Keratinocyte (primary cell): Measurements from ENCODE around the gene CELF2. TPM values are rescaled to one million over a fixed set of nuclear protein-coding genes. Genes with fewer than 3 reads are reported as not detected.

Experiments used
- DNase-seq: peaks from one replicate; pipeline ENCODE4 v3.0.0-alpha.2; 2011; ENCODE audit warnings: low read depth, missing footprints, low spot score
- FAIRE-seq: peaks from 2 replicates; lab custom pipeline; 2011; peaks lifted over from hg19 to GRCh38; lab: Jason Lieb, UNC
- H2AFZ ChIP-seq: 2 replicates; pipeline ENCODE4 v1.6.0; 2012; ENCODE audit warnings: low read length, control low read depth, inconsistent platforms; ENCODE audit not compliant: control insufficient read depth
- H3K27ac ChIP-seq: 2 replicates; pipeline ENCODE4 v1.5.1; 2011; ENCODE audit warnings: low read length; ENCODE audit not compliant: control insufficient read depth, insufficient read depth
- H3K27me3 ChIP-seq: 3 replicates; pipeline ENCODE4 v1.6.0; 2011; ENCODE audit warnings: low read length; ENCODE audit not compliant: control insufficient read depth, insufficient read depth; ENCODE audit errors: extremely low read depth
- H3K36me3 ChIP-seq, 2 experiments: 2 replicates in 1 of 2; 3 replicates in 1 of 2; pipeline ENCODE4 v1.5.1; 2011; ENCODE audit warnings: low read length in 2 of 2, mild to moderate bottlenecking in 1 of 2; ENCODE audit not compliant: control insufficient read depth in 2 of 2, insufficient read depth in 2 of 2; ENCODE audit errors: extremely low read depth in 1 of 2
- H3K4me1 ChIP-seq: 3 replicates; pipeline ENCODE4 v1.5.1; 2011; ENCODE audit warnings: low read length; ENCODE audit not compliant: control insufficient read depth, insufficient read depth; ENCODE audit errors: extremely low read depth
- H3K4me2 ChIP-seq: 3 replicates; pipeline ENCODE4 v1.6.0; 2011; ENCODE audit warnings: low read depth, low read length; ENCODE audit not compliant: control insufficient read depth, insufficient read depth; ENCODE audit errors: extremely low read depth
- H3K4me3 ChIP-seq, 3 experiments: fragments of 200-600 bp in 1 of 3; sonication (generic) in 1 of 3; 2 replicates in 2 of 3; 3 replicates in 1 of 3; pipeline ENCODE4 v1.5.1; 2011 to 2016; ENCODE audit warnings: low read length in 3 of 3, mild to moderate bottlenecking in 3 of 3, control low read depth in 2 of 3, inconsistent platforms in 1 of 3, low read depth in 1 of 3, mixed read lengths in 1 of 3, mixed run types in 1 of 3, moderate library complexity in 1 of 3; ENCODE audit not compliant: control insufficient read depth in 2 of 3, insufficient read depth in 2 of 3; ENCODE audit errors: extremely low read depth in 1 of 3
- H3K79me2 ChIP-seq: 2 replicates; pipeline ENCODE4 v1.6.0; 2012; ENCODE audit warnings: low read length; ENCODE audit not compliant: control insufficient read depth, insufficient read depth
- H3K9ac ChIP-seq: 3 replicates; pipeline ENCODE4 v1.6.0; 2011; ENCODE audit warnings: low read length; ENCODE audit not compliant: control insufficient read depth, insufficient read depth; ENCODE audit errors: extremely low read depth
- H3K9me1 ChIP-seq: 3 replicates; pipeline ENCODE4 v1.6.0; 2011; ENCODE audit warnings: low read length; ENCODE audit not compliant: control insufficient read depth, insufficient read depth; ENCODE audit errors: extremely low read depth
- H3K9me3 ChIP-seq: 2 replicates; pipeline ENCODE4 v1.5.1; 2012; ENCODE audit warnings: low read depth, low read length; ENCODE audit not compliant: control insufficient read depth
- H4K20me1 ChIP-seq: 3 replicates; pipeline ENCODE4 v1.6.0; 2011; ENCODE audit warnings: low read length; ENCODE audit not compliant: control insufficient read depth, insufficient read depth; ENCODE audit errors: extremely low read depth
- CTCF ChIP-seq, 3 experiments: IDR thresholded peaks in 1 of 3; conservative IDR thresholded peaks in 1 of 3; optimal IDR thresholded peaks in 1 of 3; 2 replicates in 2 of 3; 3 replicates in 1 of 3; pipeline versions ENCODE3 to v1.5.1; 2011; ENCODE audit warnings: low read length in 3 of 3, mild to moderate bottlenecking in 3 of 3, moderate library complexity in 2 of 3, control low read depth in 1 of 3, inconsistent platforms in 1 of 3; ENCODE audit not compliant: insufficient read depth in 2 of 3; ENCODE audit errors: extremely low read depth in 1 of 3
- EZH2 ChIP-seq: IDR thresholded peaks from one replicate; pipeline ENCODE4 v1.6.1; 2012; ENCODE audit warnings: inconsistent platforms, mild to moderate bottlenecking, low read length, moderate library complexity
- dilution Hi-C: fragments of 300-500 bp; cut with MboI; formaldehyde crosslinking; loops from one replicate; pipeline ENCODE4 v1.7.0; 2020; ENCODE audit warnings: low sequenced_read_pairs; ENCODE audit not compliant: extremely low pct_ligation_motif_present
- polyA plus RNA-seq, 5 experiments: library from polyadenylated mRNA; depleted of rRNA in 3 of 5; stranded (reverse) in 3 of 5; stranded (forward) in 1 of 5; unstranded in 1 of 5; fragments of >200 nt; gene quantifications; 1 replicate in 1 of 5; 2 replicates in 3 of 5; 3 replicates in 1 of 5; pipeline versions ENCODE4 v1.2.1 to v1.2.3, GENCODE V29; 2011 to 2012; ENCODE audit warnings: missing spikeins in 2 of 5, low read depth in 1 of 5, low replicate concordance in 1 of 5

The CELF2 gene
- polyA plus RNA-seq, 1 donor (not counting 4 experiments of a cell fraction or from before 2014, with no cell fraction given) = 9.8 TPM

GRCh38 chr10:11227103-11227502 is 209.4 kb downstream of the CELF2 start:
- Histone ChIP-seq H3K79me2 (no peaks in the 10 kb centered on the region), H3K36me3 (no peaks in the 10 kb centered on the region), H2AFZ (no peak overlapping the region), H3K9ac (no peak overlapping the region), H3K4me3 (no peak overlapping the region), H3K27ac (no peak overlapping the region), H4K20me1 (no peaks in the 10 kb centered on the region), H3K4me1 (no peaks in the 10 kb centered on the region), H3K4me2 (no peak overlapping the region), H3K9me1 (no peaks in the 10 kb centered on the region), H3K9me3 (no peaks in the 10 kb centered on the region), H3K27me3 (no peaks in the 10 kb centered on the region)
- FAIRE-seq = no peak
- dilution Hi-C loops = no loop called here
- no peak for TF ChIP-seq EZH2
- no peak for TF ChIP-seq CTCF (optimal IDR thresholded peaks at IDR 0.05 in 1 of 3, IDR thresholded peaks at IDR 0.05 in 1 of 3, conservative IDR thresholded peaks at IDR 0.05 in 1 of 3; ENCODE audit: extremely low read depth in 1 of 3, insufficient read depth in 2 of 3, low read length in 3 of 3)
- DNase-seq = no peak

GRCh38 chr10:11229893-11230292 is 212.2 kb downstream of the CELF2 start:
- dilution Hi-C loops = no loop called here
- DNase-seq = no peak
- H3K9me3 ChIP-seq = no peaks in the 10 kb centered on the region
- no peaks in the 10 kb centered on the region for H3K27me3 ChIP-seq
- H3K36me3 ChIP-seq = no peaks in the 10 kb centered on the region
- H3K79me2 ChIP-seq = no peaks in the 10 kb centered on the region
- no peak overlapping the region for H3K9ac ChIP-seq
- H3K4me3 ChIP-seq = no peak overlapping the region
- no peak for TF ChIP-seq CTCF (optimal IDR thresholded peaks at IDR 0.05 in 1 of 3, IDR thresholded peaks at IDR 0.05 in 1 of 3, conservative IDR thresholded peaks at IDR 0.05 in 1 of 3; ENCODE audit: extremely low read depth in 1 of 3, insufficient read depth in 2 of 3, low read length in 3 of 3)
- no peak for TF ChIP-seq EZH2
- FAIRE-seq = no peak
- no peak overlapping the region for H3K4me2 ChIP-seq
- no peaks in the 10 kb centered on the region for H4K20me1 ChIP-seq
- no peaks in the 10 kb centered on the region for H3K4me1 ChIP-seq
- H3K9me1 ChIP-seq = no peaks in the 10 kb centered on the region
- no peak overlapping the region for H2AFZ ChIP-seq
- H3K27ac ChIP-seq = no peak overlapping the region
